Thyroid gland (tissue), 4 donors: ENCODE results near the gene ALLC. TPM values are rescaled to one million over a fixed set of nuclear protein-coding genes. Genes with fewer than 3 reads are reported as not detected.
"Not testable (repeated sequence)": the region's sequence is repeated elsewhere in the genome, so short reads cannot be mapped to it uniquely, and the experiment has no call there.

Source experiments
- DNase-seq, 2 donors: peaks; one replicate each; pipeline ENCODE4 v3.0.0-alpha.2; 2019
- H3K27ac ChIP-seq, 3 donors: fragments of 200-600 bp; sonication (generic); 1 replicate in 2 of 3; 2 replicates in 1 of 3; pipeline ENCODE4 v1.5.1; 2016 to 2019; ENCODE audit warnings: mild to moderate bottlenecking in 1 of 3, moderate library complexity in 1 of 3
- H3K27me3 ChIP-seq: fragments of 200-600 bp; sonication (generic); one replicate; pipeline ENCODE4 v1.5.1; 2019
- H3K36me3 ChIP-seq, 2 donors: fragments of 200-600 bp; sonication (generic); one replicate each; pipeline ENCODE4 v1.5.1; 2016 to 2019
- H3K4me1 ChIP-seq, 2 donors: fragments of 200-600 bp; sonication (generic); one replicate each; pipeline ENCODE4 v1.5.1; 2017 to 2019
- H3K4me3 ChIP-seq, 3 donors: fragments of 200-600 bp; sonication (generic); replicated peaks in 1 of 3; 1 replicate in 2 of 3; 2 replicates in 1 of 3; pipeline ENCODE4 v1.5.1; 2016; ENCODE audit warnings: mild to moderate bottlenecking in 1 of 3
- H3K9me3 ChIP-seq: fragments of 200-600 bp; sonication (generic); one replicate; pipeline ENCODE4 v1.5.1; 2017
- CTCF ChIP-seq, 6 experiments: fragments of 200-600 bp in 3 of 6; fragments of 450-650 bp in 3 of 6; sonication (generic) in 3 of 6; IDR thresholded peaks; one replicate each; pipeline ENCODE4 v1.5.1; 2016 to 2019; ENCODE audit warnings: antibody characterized with exemption in 6 of 6, mild to moderate bottlenecking in 2 of 6, inconsistent platforms in 1 of 6, moderate library complexity in 1 of 6
- POLR2A ChIP-seq, 2 donors: fragments of 450-650 bp; IDR thresholded peaks; one replicate each; pipeline ENCODE4 v1.6.1; 2017; ENCODE audit warnings: antibody characterized with exemption in 2 of 2, mild to moderate bottlenecking in 2 of 2, moderate library complexity in 1 of 2
- WGBS, 2 donors: methylation state at CpG; one replicate each; pipeline ENCODE4 v1.1.5; 2017; 5-methylcytosine and 5-hydroxymethylcytosine counted together
- intact Hi-C: fragments of 100-400 bp; cut with DNase I; formaldehyde crosslinking; loops from one replicate; pipeline ENCODE4 v1.15.1; 2023
- total RNA-seq, 4 donors: library from RNA; depleted of rRNA; stranded (reverse); fragments of >200 nt; gene quantifications; one replicate each; pipeline ENCODE4 v1.2.3, GENCODE V29; 2016

ALLC gene
- total RNA-seq = not detected

GRCh38 chr2:3657881-3658280 lies at the start of gene ALLC:
TSS of gene ALLC (plus strand) at chr2:3658200. CDS start at chr2:3671158, 12,958 bp downstream.
- TF ChIP-seq CTCF (IDR thresholded peaks at IDR 0.05) (no peak), POLR2A (IDR thresholded peaks at IDR 0.05) (no peak)
- Histone ChIP-seq H3K27ac (peak within 1 kb of the TSS in 1 of 3 donors; percentile 28), H3K9me3 (no peaks in the 10 kb centered on the region), H3K27me3 (no peaks in the 10 kb centered on the region), H3K4me1 (peaks cover 0 to 7% of the 10 kb centered on the region in 2 donors), H3K36me3 (no peaks in the 10 kb centered on the region), H3K4me3 (no peak within 1 kb of the TSS)
- intact Hi-C loops = loop anchor here (10.0 kb wide), 1 partner anchor 103 kb away; the partner anchor contains the start of gene RNASEH1
- WGBS, 2 donors = 96 to 98% methylated on average over 7 of the region's 7 CpGs
- no peak for DNase-seq

- no peak for DNase-seq
- Histone ChIP-seq H3K27me3 (no peaks in the 10 kb centered on the region), H3K4me3 (no peak overlapping the region), H3K4me1 (no peaks in the 10 kb centered on the region), H3K27ac (no peak overlapping the region), H3K36me3 (no peaks in the 10 kb centered on the region), H3K9me3 (no peaks in the 10 kb centered on the region)
- 83% methylated on average over 18 to 19 of the region's 19 CpGs for WGBS, 2 donors
- TF ChIP-seq POLR2A (IDR thresholded peaks at IDR 0.05) (no peak), CTCF (IDR thresholded peaks at IDR 0.05) (no peak)
- intact Hi-C loops = no loop called here
Measured at GRCh38 chr2:3608373-3609278, 49.4 kb upstream of the ALLC start.

- H3K27me3 ChIP-seq, DNase-seq, intact Hi-C loops, H3K4me1 ChIP-seq, H3K4me3 ChIP-seq, H3K27ac ChIP-seq, H3K36me3 ChIP-seq, H3K9me3 ChIP-seq: not testable (repeated sequence)
- 56 to 67% methylated on average over 4 of the region's 4 CpGs for WGBS, 2 donors
Measured at GRCh38 chr2:3609279-3609673, 48.7 kb upstream of the ALLC start.

GRCh38 chr2:3610415-3610814 lies 47.6 kb upstream of the ALLC start:
- Histone ChIP-seq H3K4me1 (no peaks in the 10 kb centered on the region), H3K27me3 (no peaks in the 10 kb centered on the region), H3K9me3 (no peaks in the 10 kb centered on the region), H3K36me3 (no peaks in the 10 kb centered on the region), H3K27ac (no peak overlapping the region), H3K4me3 (no peak overlapping the region)
- DNase-seq = no peak
- 89 to 96% methylated on average over 9 of the region's 9 CpGs for WGBS, 2 donors
- intact Hi-C loops = no loop called here
- TF ChIP-seq CTCF (IDR thresholded peaks at IDR 0.05) (no peak), POLR2A (IDR thresholded peaks at IDR 0.05) (no peak)

GRCh38 chr2:3610881-3611505 lies 47.0 kb upstream of the ALLC start:
- Histone ChIP-seq H3K4me1 (no peaks in the 10 kb centered on the region), H3K36me3 (no peaks in the 10 kb centered on the region), H3K27me3 (no peaks in the 10 kb centered on the region), H3K9me3 (no peaks in the 10 kb centered on the region), H3K27ac (no peak overlapping the region), H3K4me3 (no peak overlapping the region)
- WGBS, 2 donors = 57 to 63% methylated on average over 23 of the region's 23 CpGs
- intact Hi-C loops = no loop called here
- DNase-seq = no peak
- TF ChIP-seq POLR2A (IDR thresholded peaks at IDR 0.05) (no peak), CTCF (IDR thresholded peaks at IDR 0.05) (no peak)
